Kidney epithelial cell (primary cell): ENCODE measurements around the gene NR1D2. TPM values are rescaled to one million over a fixed set of nuclear protein-coding genes. Genes with fewer than 3 reads are reported as not detected.

Experiments
- DNase-seq: peaks from one replicate; pipeline ENCODE4 v3.0.0-alpha.2; 2010; ENCODE audit warnings: low read depth
- H3K27me3 ChIP-seq: 2 replicates; pipeline ENCODE4 v1.6.0; 2011; ENCODE audit warnings: low read length; ENCODE audit not compliant: control insufficient read depth, insufficient read depth
- H3K36me3 ChIP-seq: 2 replicates; pipeline ENCODE4 v1.5.1; 2011; ENCODE audit warnings: low read length; ENCODE audit not compliant: control insufficient read depth, insufficient read depth
- H3K4me3 ChIP-seq: 2 replicates; pipeline ENCODE4 v1.5.1; 2011; ENCODE audit warnings: low read depth, mild to moderate bottlenecking, control low read depth, low read length
- total RNA-seq: library from RNA; depleted of rRNA; stranded (reverse); fragments of >200 nt; gene quantifications from 2 replicates; pipeline ENCODE4 v1.2.3, GENCODE V29; 2015
- TF ChIP-seq, protein P1 (sequence below): IDR thresholded peaks from 2 replicates; pipeline ENCODE4 v1.5.1; 2011; ENCODE audit warnings: mild to moderate bottlenecking, moderate library complexity, low read length, control low read depth, inconsistent platforms; ENCODE audit not compliant: insufficient read depth, poor library complexity, severe bottlenecking

NR1D2 gene
- total RNA-seq, 1 donor from 2014 or later, result 13.6 TPM

DNA sequence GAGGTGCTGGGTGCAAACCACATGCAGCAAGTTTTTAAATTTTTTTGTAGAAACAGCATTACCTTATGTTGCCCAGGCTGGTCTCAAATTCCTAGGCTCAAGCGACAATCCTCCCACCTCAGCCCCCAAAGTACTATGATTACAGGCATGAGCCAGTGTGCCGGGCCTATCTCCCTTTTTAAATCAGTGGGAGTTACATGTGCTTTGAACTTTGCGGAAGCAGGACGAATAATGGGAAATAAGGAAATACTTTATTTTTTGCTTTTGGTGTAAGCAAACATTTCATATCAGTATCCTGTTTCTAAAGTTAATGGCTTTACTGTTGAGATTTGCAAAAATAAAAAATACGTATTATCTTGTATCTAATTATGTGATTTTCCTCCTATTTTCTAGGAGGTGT, 9.1 kb downstream of the NR1D2 start:
- DNase-seq, result no peak
- H3K36me3 ChIP-seq, result no peaks in the 10 kb centered on the region
- H3K27me3 ChIP-seq, result no peaks in the 10 kb centered on the region
- H3K4me3 ChIP-seq, result no peak overlapping the region
- TF ChIP-seq, protein P1, sequence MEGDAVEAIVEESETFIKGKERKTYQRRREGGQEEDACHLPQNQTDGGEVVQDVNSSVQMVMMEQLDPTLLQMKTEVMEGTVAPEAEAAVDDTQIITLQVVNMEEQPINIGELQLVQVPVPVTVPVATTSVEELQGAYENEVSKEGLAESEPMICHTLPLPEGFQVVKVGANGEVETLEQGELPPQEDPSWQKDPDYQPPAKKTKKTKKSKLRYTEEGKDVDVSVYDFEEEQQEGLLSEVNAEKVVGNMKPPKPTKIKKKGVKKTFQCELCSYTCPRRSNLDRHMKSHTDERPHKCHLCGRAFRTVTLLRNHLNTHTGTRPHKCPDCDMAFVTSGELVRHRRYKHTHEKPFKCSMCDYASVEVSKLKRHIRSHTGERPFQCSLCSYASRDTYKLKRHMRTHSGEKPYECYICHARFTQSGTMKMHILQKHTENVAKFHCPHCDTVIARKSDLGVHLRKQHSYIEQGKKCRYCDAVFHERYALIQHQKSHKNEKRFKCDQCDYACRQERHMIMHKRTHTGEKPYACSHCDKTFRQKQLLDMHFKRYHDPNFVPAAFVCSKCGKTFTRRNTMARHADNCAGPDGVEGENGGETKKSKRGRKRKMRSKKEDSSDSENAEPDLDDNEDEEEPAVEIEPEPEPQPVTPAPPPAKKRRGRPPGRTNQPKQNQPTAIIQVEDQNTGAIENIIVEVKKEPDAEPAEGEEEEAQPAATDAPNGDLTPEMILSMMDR, result no peak

DNA sequence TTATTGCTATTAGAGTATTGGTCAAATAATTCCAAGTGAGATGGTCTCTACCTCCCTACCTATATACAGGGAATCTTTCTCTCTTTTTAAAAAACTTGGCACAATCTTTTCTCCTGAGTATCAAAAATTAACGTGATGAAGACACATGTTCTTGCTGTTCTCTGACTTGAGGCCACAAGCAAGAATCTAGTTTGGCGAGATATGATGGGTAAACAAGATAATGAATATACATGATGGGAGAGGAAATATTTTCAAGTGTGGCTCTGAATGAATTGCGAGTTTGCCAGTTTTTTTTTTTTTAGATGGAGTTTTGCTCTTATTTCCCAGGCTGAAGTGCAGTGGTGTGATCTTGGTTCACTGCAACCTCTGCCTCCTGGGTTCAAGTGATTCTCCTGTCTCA, 11.6 kb downstream of the NR1D2 start:
- Histone ChIP-seq H3K4me3 (no peak overlapping the region), H3K27me3 (no peaks in the 10 kb centered on the region), H3K36me3 (no peaks in the 10 kb centered on the region)
- DNase-seq, result no peak
- TF ChIP-seq, protein P1, result no peak

DNA sequence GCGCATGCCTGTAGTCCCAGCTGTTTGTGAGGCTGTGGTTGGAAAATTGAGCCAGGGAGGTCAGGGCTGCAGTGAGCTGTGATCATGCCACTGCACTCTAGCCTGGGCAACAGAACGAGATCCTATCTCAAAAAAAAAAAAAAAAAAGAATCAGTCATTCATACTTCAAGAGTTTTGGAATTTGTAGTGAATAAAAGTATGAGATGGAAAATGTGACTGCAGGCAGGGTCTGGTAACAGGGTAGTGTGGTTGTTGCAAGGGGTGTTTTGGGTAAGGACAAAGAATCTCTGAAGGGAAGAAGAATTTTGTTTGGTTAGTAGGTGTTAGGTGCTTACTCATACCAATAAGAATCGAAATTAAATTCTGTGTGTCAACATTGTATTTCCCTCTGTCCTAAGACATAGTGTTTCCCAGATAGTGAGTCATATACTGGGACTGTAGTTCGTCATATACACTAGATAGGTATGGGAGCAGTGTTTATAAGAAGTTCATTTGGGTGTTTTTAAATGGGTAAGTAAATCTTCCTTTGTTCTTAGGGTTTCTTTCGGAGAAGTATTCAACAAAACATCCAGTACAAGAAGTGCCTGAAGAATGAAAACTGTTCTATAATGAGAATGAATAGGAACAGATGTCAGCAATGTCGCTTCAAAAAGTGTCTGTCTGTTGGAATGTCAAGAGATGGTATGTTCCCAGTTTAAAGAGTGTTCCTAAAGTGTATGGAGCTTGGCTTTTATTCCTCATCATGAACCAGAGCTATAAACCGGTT, 14.2 kb downstream of the NR1D2 start:
- Histone ChIP-seq H3K4me3 (no peak overlapping the region), H3K36me3 (no peaks in the 10 kb centered on the region), H3K27me3 (no peaks in the 10 kb centered on the region)
- peak; percentile 83 for DNase-seq
- TF ChIP-seq, protein P1, result no peak

DNA sequence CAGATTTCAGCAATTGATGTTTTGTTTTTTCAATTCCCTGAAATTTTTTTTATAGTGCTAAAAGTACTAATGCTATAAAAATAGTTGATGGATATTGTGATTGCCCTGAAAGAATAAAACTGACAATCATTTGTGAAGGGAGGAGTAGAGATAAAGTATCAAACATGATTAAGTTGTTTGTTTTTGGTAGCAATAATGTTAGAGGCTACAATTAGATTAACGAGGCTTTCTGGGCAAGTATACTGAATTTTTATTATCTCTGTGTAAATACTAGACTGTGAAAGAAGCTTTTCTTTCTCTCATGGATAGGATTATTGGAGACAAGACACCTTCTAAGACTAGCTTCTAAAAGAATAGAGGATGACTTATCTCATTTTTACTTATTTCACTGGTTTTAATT, 15.6 kb downstream of the NR1D2 start:
- no peaks in the 10 kb centered on the region for H3K27me3 ChIP-seq
- no peak overlapping the region for H3K4me3 ChIP-seq
- TF ChIP-seq, protein P1, result no peak
- no peak for DNase-seq
- H3K36me3 ChIP-seq, result no peaks in the 10 kb centered on the region

DNA sequence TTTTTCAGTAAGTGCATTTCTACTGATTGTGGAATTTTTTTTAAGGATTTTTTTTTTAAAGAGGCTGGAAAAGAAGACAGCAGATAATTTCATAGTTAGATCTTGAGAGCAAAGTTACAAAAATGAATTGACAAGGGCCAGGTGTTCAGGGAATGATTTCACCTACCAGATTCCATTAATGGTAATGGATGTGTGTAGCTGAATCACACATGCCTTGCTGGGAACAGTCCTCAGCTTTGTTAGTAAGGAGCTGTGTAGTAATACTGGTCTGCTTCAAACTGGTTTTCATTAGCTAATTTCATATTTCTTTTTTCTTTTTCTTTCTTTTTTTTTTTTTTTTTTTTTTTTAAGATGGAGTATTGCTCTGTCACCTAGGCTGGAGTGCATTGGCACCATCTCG, 16.0 kb downstream of the NR1D2 start:
- peak; percentile 25 for DNase-seq
- TF ChIP-seq, protein P1, result no peak
- no peaks in the 10 kb centered on the region for H3K36me3 ChIP-seq
- no peaks in the 10 kb centered on the region for H3K27me3 ChIP-seq
- no peak overlapping the region for H3K4me3 ChIP-seq

DNA sequence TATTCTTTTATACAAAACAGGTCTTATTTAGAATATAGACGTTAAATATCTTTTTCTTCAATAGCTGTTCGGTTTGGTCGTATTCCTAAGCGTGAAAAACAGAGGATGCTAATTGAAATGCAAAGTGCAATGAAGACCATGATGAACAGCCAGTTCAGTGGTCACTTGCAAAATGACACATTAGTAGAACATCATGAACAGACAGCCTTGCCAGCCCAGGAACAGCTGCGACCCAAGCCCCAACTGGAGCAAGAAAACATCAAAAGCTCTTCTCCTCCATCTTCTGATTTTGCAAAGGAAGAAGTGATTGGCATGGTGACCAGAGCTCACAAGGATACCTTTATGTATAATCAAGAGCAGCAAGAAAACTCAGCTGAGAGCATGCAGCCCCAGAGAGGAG, 16.8 kb downstream of the NR1D2 start:
- DNase-seq, result no peak
- Histone ChIP-seq H3K4me3 (no peak overlapping the region), H3K36me3 (no peaks in the 10 kb centered on the region), H3K27me3 (no peaks in the 10 kb centered on the region)
- TF ChIP-seq, protein P1, result no peak
